H1 (cell line): Measurements from ENCODE around the gene STYK1. TPM values are rescaled to one million over a fixed set of nuclear protein-coding genes. Genes with fewer than 3 reads are reported as not detected.

Source experiments
- CTCF ChIA-PET: fragments of 300-600 bp; sonication (Branson Sonifier 250); formaldehyde crosslinking; loops from one replicate; lab custom pipeline; 2021; ENCODE audit not compliant: partially characterized antibody; lab: Charles Lee
- POLR2A ChIA-PET: fragments of 300-600 bp; sonication (Branson Sonifier 250); formaldehyde crosslinking; loops from one replicate; lab custom pipeline; 2021; ENCODE audit warnings: inconsistent platforms; ENCODE audit not compliant: partially characterized antibody; lab: Charles Lee
- DNase-seq, 2 experiments: peaks; one replicate each; pipeline versions ENCODE4 v3.0.0 to v3.0.0-alpha.2; 2010 to 2022; ENCODE audit warnings: low spot score in 2 of 2, low read depth in 1 of 2, mixed read lengths in 1 of 2
- FAIRE-seq: peaks from 2 replicates; lab custom pipeline; 2011; peaks lifted over from hg19 to GRCh38; lab: Jason Lieb, UNC
- H2AFZ ChIP-seq: 2 replicates; pipeline ENCODE4 v1.8.1; 2012; ENCODE audit warnings: low read length, inconsistent platforms
- H2AK5ac ChIP-seq: 2 replicates; pipeline ENCODE4 v1.6.1; 2013; ENCODE audit warnings: low read depth, low read length
- H2BK120ac ChIP-seq: replicated peaks from 2 replicates; pipeline ENCODE3; 2013; ENCODE audit warnings: low read depth, low read length, inconsistent platforms
- H2BK12ac ChIP-seq: 2 replicates; pipeline ENCODE4 v1.6.1; 2013; ENCODE audit warnings: low read depth, low read length
- H2BK15ac ChIP-seq: 2 replicates; pipeline ENCODE4 v1.6.1; 2013; ENCODE audit warnings: low read length
- H2BK20ac ChIP-seq: 2 replicates; pipeline ENCODE4 v1.6.1; 2013; ENCODE audit warnings: low read length
- H2BK5ac ChIP-seq: 2 replicates; pipeline ENCODE4 v1.6.1; 2013; ENCODE audit warnings: low read depth, low read length
- H3K14ac ChIP-seq: 2 replicates; pipeline ENCODE4 v1.6.1; 2013; ENCODE audit warnings: inconsistent platforms; ENCODE audit not compliant: insufficient read length
- H3K18ac ChIP-seq: 2 replicates; pipeline ENCODE4 v1.6.1; 2013; ENCODE audit warnings: low read length; ENCODE audit errors: extremely low read depth
- H3K23ac ChIP-seq: 2 replicates; pipeline ENCODE4 v1.6.1; 2013; ENCODE audit warnings: inconsistent platforms; ENCODE audit not compliant: insufficient read length
- H3K23me2 ChIP-seq: 2 replicates; pipeline ENCODE4 v1.6.1; 2013; ENCODE audit warnings: low read depth, low read length
- H3K27ac ChIP-seq: 2 replicates; pipeline ENCODE4 v1.6.1; 2011; ENCODE audit warnings: low read depth, low read length, inconsistent platforms
- H3K27me3 ChIP-seq, 4 experiments: replicated peaks in 1 of 4; 1 replicate in 1 of 4; 2 replicates in 3 of 4; pipeline versions ENCODE4 v1.6.1 to v1.8.1; 2011 to 2013; ENCODE audit warnings: low read length in 3 of 4, mild to moderate bottlenecking in 3 of 4, inconsistent platforms in 2 of 4, mixed read lengths in 2 of 4, moderate library complexity in 1 of 4; ENCODE audit not compliant: control insufficient read depth in 3 of 4, insufficient read depth in 3 of 4; ENCODE audit errors: extremely low read depth in 1 of 4
- H3K36me3 ChIP-seq, 4 experiments: 2 replicates each; pipeline versions ENCODE4 v1.6.1 to v1.8.1; 2011 to 2013; ENCODE audit warnings: mild to moderate bottlenecking in 4 of 4, low read length in 3 of 4, moderate library complexity in 2 of 4, control low read depth in 1 of 4, inconsistent platforms in 1 of 4; ENCODE audit not compliant: insufficient read depth in 4 of 4, control insufficient read depth in 2 of 4
- H3K4ac ChIP-seq: replicated peaks from 2 replicates; pipeline ENCODE3; 2013; ENCODE audit warnings: low read length, low read depth, mixed read lengths, inconsistent platforms; ENCODE audit not compliant: insufficient read length
- H3K4me1 ChIP-seq, 4 experiments: replicated peaks in 1 of 4; 1 replicate in 1 of 4; 2 replicates in 3 of 4; pipeline versions ENCODE4 v1.6.1 to v1.8.1; 2011 to 2013; ENCODE audit warnings: low read length in 3 of 4, inconsistent platforms in 2 of 4, mixed read lengths in 1 of 4; ENCODE audit not compliant: insufficient read depth in 4 of 4, control insufficient read depth in 3 of 4
- H3K4me2 ChIP-seq, 2 experiments: 2 replicates each; pipeline versions ENCODE4 v1.6.1 to v1.8.1; 2011 to 2013; ENCODE audit warnings: low read depth in 2 of 2, low read length in 2 of 2, control low read depth in 1 of 2, inconsistent platforms in 1 of 2, mild to moderate bottlenecking in 1 of 2; ENCODE audit not compliant: insufficient read depth in 1 of 2
- H3K4me3 ChIP-seq, 4 experiments: fragments of 200-600, 300-600 bp in 1 of 4; sonication (generic), shearing (Covaris generic), sonication (Bioruptor Twin) in 1 of 4; 2 replicates each; pipeline versions ENCODE4 v1.5.1 to v1.8.1; 2011 to 2016; ENCODE audit warnings: low read length in 4 of 4, low read depth in 3 of 4, control low read depth in 2 of 4, inconsistent platforms in 2 of 4, mild to moderate bottlenecking in 2 of 4, mixed read lengths in 1 of 4, moderate library complexity in 1 of 4; ENCODE audit not compliant: insufficient read depth in 2 of 4; ENCODE audit errors: extremely low read depth in 1 of 4
- H3K56ac ChIP-seq: replicated peaks from 2 replicates; pipeline ENCODE3; 2013; ENCODE audit warnings: low read depth, mild to moderate bottlenecking, mixed read lengths, low read length, inconsistent platforms; ENCODE audit not compliant: insufficient read length
- H3K79me1 ChIP-seq: 2 replicates; pipeline ENCODE4 v1.6.1; 2013; ENCODE audit warnings: low read depth, low read length, control low read depth
- H3K79me2 ChIP-seq, 2 experiments: 2 replicates each; pipeline versions ENCODE4 v1.6.1 to v1.8.1; 2012 to 2013; ENCODE audit warnings: low read length in 2 of 2, mild to moderate bottlenecking in 2 of 2, inconsistent platforms in 1 of 2; ENCODE audit not compliant: insufficient read depth in 2 of 2, control insufficient read depth in 1 of 2
- H3K9ac ChIP-seq, 4 experiments: replicated peaks in 1 of 4; 1 replicate in 1 of 4; 2 replicates in 3 of 4; pipeline versions ENCODE4 v1.6.1 to v1.8.1; 2011 to 2013; ENCODE audit warnings: low read depth in 3 of 4, low read length in 3 of 4, control low read depth in 2 of 4, mild to moderate bottlenecking in 2 of 4, moderate library complexity in 2 of 4, inconsistent platforms in 1 of 4; ENCODE audit errors: extremely low read depth in 1 of 4
- H3K9me3 ChIP-seq, 2 experiments: 2 replicates each; pipeline versions ENCODE4 v1.6.1 to v1.8.1; 2012 to 2013; ENCODE audit warnings: mild to moderate bottlenecking in 2 of 2, moderate library complexity in 2 of 2, control low read depth in 1 of 2, inconsistent platforms in 1 of 2, low read depth in 1 of 2, low read length in 1 of 2, mixed read lengths in 1 of 2; ENCODE audit not compliant: insufficient read depth in 2 of 2
- H4K20me1 ChIP-seq, 2 experiments: replicated peaks in 1 of 2; 2 replicates each; pipeline versions ENCODE3 to v1.8.1; 2011 to 2013; ENCODE audit warnings: inconsistent platforms in 2 of 2, low read length in 2 of 2, mild to moderate bottlenecking in 1 of 2; ENCODE audit not compliant: insufficient read depth in 2 of 2, control insufficient read depth in 1 of 2
- H4K5ac ChIP-seq: 2 replicates; pipeline ENCODE4 v1.6.1; 2013; ENCODE audit warnings: low read length, low read depth, mixed read lengths, inconsistent platforms; ENCODE audit not compliant: insufficient read length
- H4K8ac ChIP-seq: 2 replicates; pipeline ENCODE4 v1.8.0; 2013; ENCODE audit warnings: mild to moderate bottlenecking, moderate library complexity, low read length, inconsistent platforms; ENCODE audit not compliant: insufficient read depth; ENCODE audit errors: extremely low read depth
- H4K91ac ChIP-seq: replicated peaks from 2 replicates; pipeline ENCODE3; 2013; ENCODE audit warnings: low read length, mixed read lengths, inconsistent platforms; ENCODE audit not compliant: insufficient read length
- CBX8 ChIP-seq: fragments of 300-800, 300-1000 bp; sonication (generic); IDR thresholded peaks from 2 replicates; pipeline ENCODE4 v1.7.1; 2016; ENCODE audit warnings: low read depth, low read length, borderline replicate concordance
- EGR1 ChIP-seq: IDR thresholded peaks from 2 replicates; pipeline ENCODE4 v1.6.1; 2011; ENCODE audit warnings: low read depth, low read length, borderline replicate concordance
- GABPA ChIP-seq: IDR thresholded peaks from 2 replicates; pipeline ENCODE4 v1.6.1; 2011; ENCODE audit warnings: mild to moderate bottlenecking, low read length, moderate library complexity, borderline replicate concordance; ENCODE audit not compliant: insufficient read depth
- HDAC2 ChIP-seq, 2 experiments: fragments of 300-600 bp in 1 of 2; sonication (generic) in 1 of 2; IDR thresholded peaks; 2 replicates each; pipeline ENCODE4 v1.6.1; 2011 to 2012; ENCODE audit warnings: low read depth in 2 of 2, low read length in 2 of 2, mild to moderate bottlenecking in 2 of 2, moderate library complexity in 2 of 2, borderline replicate concordance in 1 of 2, inconsistent platforms in 1 of 2
- KDM4A ChIP-seq: IDR thresholded peaks from one replicate; pipeline ENCODE4 v1.7.1; 2012; ENCODE audit warnings: low read depth, mild to moderate bottlenecking, moderate library complexity, low read length, inconsistent platforms; ENCODE audit not compliant: severe bottlenecking
- MAFK ChIP-seq: IDR thresholded peaks from 2 replicates; pipeline ENCODE4 v1.6.1; 2012; ENCODE audit warnings: low read depth, mild to moderate bottlenecking, improper control_type of control experiment, low read length
- TCF12 ChIP-seq: IDR thresholded peaks from 2 replicates; pipeline ENCODE4 v1.6.1; 2011; ENCODE audit warnings: low read depth, mild to moderate bottlenecking, low read length
- USF2 ChIP-seq: IDR thresholded peaks from 2 replicates; pipeline ENCODE4 v1.6.1; 2011; ENCODE audit warnings: low read length, improper control_type of control experiment
- WGBS, 2 experiments: shearing (Covaris generic) in 1 of 2; methylation state at CpG; one replicate each; pipeline versions ENCODE4 v1.1.6 to v1.1.7; 2013 to 2015; ENCODE audit warnings: low lambda C conversion rate in 2 of 2, mixed read lengths in 2 of 2, inconsistent platforms in 1 of 2, low coverage in 1 of 2, missing lambda C conversion rate in 1 of 2; ENCODE audit not compliant: insufficient replicate concordance in 2 of 2, insufficient coverage in 1 of 2, insufficient read length in 1 of 2; ENCODE audit errors: extremely low coverage in 1 of 2, missing lambda C conversion rate in 1 of 2; 5-methylcytosine and 5-hydroxymethylcytosine counted together
- polyA plus RNA-seq, 7 experiments: library from polyadenylated mRNA; depleted of rRNA in 3 of 7; stranded (reverse) in 5 of 7; unstranded in 2 of 7; fragments of >200 nt in 5 of 7; fragments of 200-250 nt in 2 of 7; gene quantifications; 1 replicate in 5 of 7; 2 replicates in 1 of 7; 4 replicates in 1 of 7; pipeline versions ENCODE4 v1.2.1 to v1.2.3, GENCODE V29; 2011 to 2013; ENCODE audit warnings: missing spikeins in 2 of 7, mixed read lengths in 2 of 7
- total RNA-seq: library from RNA; stranded (reverse); fragmentation: NEBNext Ultra II Directional; extraction: Animal tissue kit (Norgen Biotek cat#: 25700); gene quantifications from 2 replicates; pipeline ENCODE4 v1.2.1, GENCODE V29; 2021
- TF ChIP-seq, protein P1 (sequence below), 3 experiments: IDR thresholded peaks; 1 replicate in 2 of 3; 2 replicates in 1 of 3; pipeline versions ENCODE4 v1.5.1 to v1.6.1; 2011; ENCODE audit warnings: low read length in 3 of 3, mild to moderate bottlenecking in 3 of 3, inconsistent platforms in 2 of 3, low read depth in 1 of 3, moderate library complexity in 1 of 3; ENCODE audit not compliant: insufficient read depth in 1 of 3; ENCODE audit errors: control extremely low read depth in 1 of 3

STYK1 gene
- total and polyA plus RNA-seq, 2 of the 8 experiments (the other 6 are each of a cell fraction or from before 2014, with no cell fraction given): 0.38 to 1.1 TPM

- POLR2A ChIA-PET: no interaction called here
- Histone ChIP-seq H3K9me3 (no peaks in the 10 kb centered on the region), H3K23me2 (no peaks in the 10 kb centered on the region), H3K14ac (no peak overlapping the region), H2BK120ac (no peak overlapping the region), H4K20me1 (no peaks in the 10 kb centered on the region), H4K91ac (no peak overlapping the region), H3K4ac (no peak overlapping the region), H4K5ac (no peak overlapping the region), H2AFZ (no peak overlapping the region), H3K79me1 (no peaks in the 10 kb centered on the region), H4K8ac (no peak overlapping the region), H3K9ac (no peak overlapping the region), H2BK12ac (no peak overlapping the region), H2BK15ac (no peak overlapping the region), H3K23ac (no peak overlapping the region), H3K36me3 (no peaks in the 10 kb centered on the region), H3K4me2 (no peak overlapping the region), H3K4me3 (no peak overlapping the region), H3K79me2 (no peaks in the 10 kb centered on the region), H3K4me1 (no peaks in the 10 kb centered on the region), H2AK5ac (no peak overlapping the region), H3K27ac (no peak overlapping the region), H3K56ac (no peak overlapping the region), H3K27me3 (no peaks in the 10 kb centered on the region), H2BK5ac (no peak overlapping the region), H2BK20ac (no peak overlapping the region), H3K18ac (no peak overlapping the region)
- 82% methylated on average over 10 of the region's 10 CpGs; no CpG with 5 or more reads in 1 of the 2 experiments for WGBS, 2 experiments
- FAIRE-seq: no peak
- no peak for DNase-seq
- CTCF ChIA-PET: interaction anchor here (1.4 kb wide), 1 partner anchor 12 kb away, joined by 3 read pairs; no protein-coding TSS in a partner anchor
- no peak for TF ChIP-seq MAFK
- TF ChIP-seq EGR1: no peak
- no peak for TF ChIP-seq TCF12
- no peak for TF ChIP-seq GABPA
- no peak for TF ChIP-seq KDM4A
- TF ChIP-seq, protein P1, sequence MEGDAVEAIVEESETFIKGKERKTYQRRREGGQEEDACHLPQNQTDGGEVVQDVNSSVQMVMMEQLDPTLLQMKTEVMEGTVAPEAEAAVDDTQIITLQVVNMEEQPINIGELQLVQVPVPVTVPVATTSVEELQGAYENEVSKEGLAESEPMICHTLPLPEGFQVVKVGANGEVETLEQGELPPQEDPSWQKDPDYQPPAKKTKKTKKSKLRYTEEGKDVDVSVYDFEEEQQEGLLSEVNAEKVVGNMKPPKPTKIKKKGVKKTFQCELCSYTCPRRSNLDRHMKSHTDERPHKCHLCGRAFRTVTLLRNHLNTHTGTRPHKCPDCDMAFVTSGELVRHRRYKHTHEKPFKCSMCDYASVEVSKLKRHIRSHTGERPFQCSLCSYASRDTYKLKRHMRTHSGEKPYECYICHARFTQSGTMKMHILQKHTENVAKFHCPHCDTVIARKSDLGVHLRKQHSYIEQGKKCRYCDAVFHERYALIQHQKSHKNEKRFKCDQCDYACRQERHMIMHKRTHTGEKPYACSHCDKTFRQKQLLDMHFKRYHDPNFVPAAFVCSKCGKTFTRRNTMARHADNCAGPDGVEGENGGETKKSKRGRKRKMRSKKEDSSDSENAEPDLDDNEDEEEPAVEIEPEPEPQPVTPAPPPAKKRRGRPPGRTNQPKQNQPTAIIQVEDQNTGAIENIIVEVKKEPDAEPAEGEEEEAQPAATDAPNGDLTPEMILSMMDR (IDR thresholded peaks at IDR 0.05; ENCODE audit: control extremely low read depth in 1 of 3, insufficient read depth in 1 of 3, low read depth in 1 of 3, low read length in 3 of 3): no peak
- TF ChIP-seq CBX8: no peak
- no peak for TF ChIP-seq HDAC2 (IDR thresholded peaks at IDR 0.05; ENCODE audit: borderline replicate concordance in 1 of 2, low read depth in 2 of 2, low read length in 2 of 2)
- TF ChIP-seq USF2: no peak
These were observed 53.6 kb downstream of the STYK1 start for GRCh38 chr12:10620078-10620779.
